Gastrocnemius medialis (tissue), 4 donors: ENCODE results near the gene TMEM229A. TPM values are rescaled to one million over a fixed set of nuclear protein-coding genes. Genes with fewer than 3 reads are reported as not detected.

Experiments used
- ATAC-seq, 2 donors: fragments of 150-250 bp; one replicate each; pipeline ENCODE4 v1.9.1; 2016
- DNase-seq, 2 donors: peaks; one replicate each; pipeline ENCODE4 v3.0.0-alpha.2; 2019
- H3K27ac ChIP-seq, 4 donors: fragments of 200-600 bp; sonication (generic); 1 replicate in 1 of 4; 2 replicates in 3 of 4; pipeline ENCODE4 v1.5.1; 2016 to 2018; ENCODE audit warnings: mild to moderate bottlenecking in 2 of 4, moderate library complexity in 1 of 4
- H3K27me3 ChIP-seq, 3 donors: fragments of 200-600 bp; sonication (generic) in 2 of 3; 1 replicate in 1 of 3; 2 replicates in 2 of 3; pipeline versions ENCODE4 v1.5.1 to v1.6.0; 2016 to 2019; ENCODE audit warnings: mild to moderate bottlenecking in 1 of 3, moderate library complexity in 1 of 3
- H3K36me3 ChIP-seq, 2 donors: fragments of 200-600 bp; sonication (generic) in 1 of 2; one replicate each; pipeline ENCODE4 v1.5.1; 2017 to 2018
- H3K4me1 ChIP-seq, 2 donors: fragments of 200-600 bp; sonication (generic) in 1 of 2; one replicate each; pipeline ENCODE4 v1.5.1; 2016 to 2017; ENCODE audit warnings: mild to moderate bottlenecking in 2 of 2
- H3K4me3 ChIP-seq, 4 donors: fragments of 200-600 bp; sonication (generic) in 3 of 4; 1 replicate in 1 of 4; 2 replicates in 3 of 4; pipeline ENCODE4 v1.5.1; 2016 to 2019; ENCODE audit warnings: mild to moderate bottlenecking in 2 of 4
- H3K9me3 ChIP-seq, 3 donors: fragments of 200-600 bp; sonication (generic) in 2 of 3; 1 replicate in 1 of 3; 2 replicates in 2 of 3; pipeline ENCODE4 v1.5.1; 2016 to 2019
- CTCF ChIP-seq, 5 experiments: fragments of 450-650 bp in 3 of 5; fragments of 200-600 bp in 2 of 5; sonication (generic) in 2 of 5; IDR thresholded peaks in 4 of 5; conservative IDR thresholded peaks in 1 of 5; 1 replicate in 4 of 5; 2 replicates in 1 of 5; pipeline ENCODE4 v1.5.1; 2016 to 2019; ENCODE audit warnings: antibody characterized with exemption in 5 of 5, mild to moderate bottlenecking in 3 of 5, moderate library complexity in 3 of 5
- POLR2A ChIP-seq, 2 donors: fragments of 450-650 bp; IDR thresholded peaks; one replicate each; pipeline ENCODE4 v1.6.1; 2017; ENCODE audit warnings: antibody characterized with exemption in 2 of 2, mild to moderate bottlenecking in 2 of 2, moderate library complexity in 2 of 2
- in situ Hi-C, 4 donors: fragments of 200-750 bp; cut with MboI; loops; one replicate each; pipeline versions ENCODE4 v1.15.0 to v1.8.0; 2017; ENCODE audit warnings: low sequenced_read_pairs in 4 of 4
- intact Hi-C: fragments of 100-400 bp; cut with DNase I; formaldehyde crosslinking; loops from one replicate; pipeline ENCODE4 v1.15.1; 2023; ENCODE audit warnings: low total_unique reads
- total RNA-seq, 4 donors: library from RNA; depleted of rRNA; stranded (reverse); fragments of >200 nt; gene quantifications; one replicate each; pipeline versions ENCODE4 v1.1.0 to v1.2.3, GENCODE V29; 2016

The TMEM229A gene
- total RNA-seq, 4 donors from 2014 or later, result not detected

DNA sequence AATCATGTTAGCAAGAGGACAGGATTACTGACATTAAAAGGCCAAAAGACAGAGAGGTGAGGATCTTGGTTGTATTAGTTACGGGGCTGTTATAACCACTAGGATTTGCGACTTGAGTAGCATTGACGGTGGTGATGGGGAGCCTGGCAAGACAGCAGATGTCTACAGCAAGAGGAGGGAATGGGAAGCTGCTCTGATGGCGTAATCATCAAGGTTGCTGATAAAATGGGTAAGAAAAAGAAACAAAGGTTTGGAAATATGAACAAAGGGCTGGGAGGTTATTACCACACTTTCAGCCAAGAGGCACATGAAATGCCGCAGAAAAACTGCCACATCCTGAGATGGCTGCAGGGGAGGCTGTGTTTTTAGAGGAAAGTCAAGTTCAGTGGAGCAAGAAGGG is 33.9 kb downstream of the TMEM229A start:
- Histone ChIP-seq H3K27ac (no peak overlapping the region), H3K9me3 (no peaks in the 10 kb centered on the region), H3K27me3 (no peaks in the 10 kb centered on the region), H3K4me3 (no peak overlapping the region), H3K36me3 (no peaks in the 10 kb centered on the region), H3K4me1 (peaks cover 0 to 5% of the 10 kb centered on the region in 2 donors)
- TF ChIP-seq CTCF (IDR thresholded peaks at IDR 0.05 in 4 of 5, conservative IDR thresholded peaks at IDR 0.05 in 1 of 5) (no peak), POLR2A (IDR thresholded peaks at IDR 0.05) (no peak)
- ATAC-seq (no peak), DNase-seq (no peak)
- intact Hi-C loops (no loop called here), in situ Hi-C loops (no loop called here)

DNA sequence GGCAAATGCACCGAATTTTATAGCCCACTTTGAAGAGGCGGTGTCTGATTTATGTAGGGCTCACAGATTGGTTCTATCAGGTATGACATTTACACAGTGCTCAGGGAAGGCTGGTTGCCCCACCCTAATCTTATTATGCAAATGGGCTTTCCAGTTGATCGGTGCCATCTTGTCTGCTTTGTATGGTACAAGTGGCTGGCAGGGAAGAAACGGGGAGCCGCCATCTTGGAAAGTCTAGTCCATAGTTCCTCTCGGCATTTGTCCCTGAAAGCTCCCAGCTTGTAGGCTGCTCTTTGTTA is 36.6 kb downstream of the TMEM229A start:
- H3K9me3 ChIP-seq, result no peaks in the 10 kb centered on the region
- no peaks in the 10 kb centered on the region for H3K36me3 ChIP-seq
- intact Hi-C loops, result no loop called here
- peaks cover 0 to 5% of the 10 kb centered on the region in 2 donors for H3K4me1 ChIP-seq
- in situ Hi-C loops, result no loop called here
- TF ChIP-seq POLR2A (IDR thresholded peaks at IDR 0.05), result no peak
- no peak for TF ChIP-seq CTCF (IDR thresholded peaks at IDR 0.05 in 4 of 5, conservative IDR thresholded peaks at IDR 0.05 in 1 of 5)
- ATAC-seq (no peak), DNase-seq (no peak)
- H3K27me3 ChIP-seq, result no peaks in the 10 kb centered on the region
- no peak overlapping the region for H3K4me3 ChIP-seq
- no peak overlapping the region for H3K27ac ChIP-seq

GRCh38 chr7:123995617-123996326 is 37.1 kb downstream of the TMEM229A start:
- Histone ChIP-seq H3K4me3 (no peak overlapping the region), H3K36me3 (no peaks in the 10 kb centered on the region), H3K27ac (no peak overlapping the region), H3K9me3 (no peaks in the 10 kb centered on the region), H3K27me3 (no peaks in the 10 kb centered on the region), H3K4me1 (peaks cover 0 to 5% of the 10 kb centered on the region in 2 donors)
- intact Hi-C loops (no loop called here), in situ Hi-C loops (no loop called here)
- no peak for TF ChIP-seq POLR2A (IDR thresholded peaks at IDR 0.05)
- DNase-seq, result no peak
- ATAC-seq, result no peak

DNA sequence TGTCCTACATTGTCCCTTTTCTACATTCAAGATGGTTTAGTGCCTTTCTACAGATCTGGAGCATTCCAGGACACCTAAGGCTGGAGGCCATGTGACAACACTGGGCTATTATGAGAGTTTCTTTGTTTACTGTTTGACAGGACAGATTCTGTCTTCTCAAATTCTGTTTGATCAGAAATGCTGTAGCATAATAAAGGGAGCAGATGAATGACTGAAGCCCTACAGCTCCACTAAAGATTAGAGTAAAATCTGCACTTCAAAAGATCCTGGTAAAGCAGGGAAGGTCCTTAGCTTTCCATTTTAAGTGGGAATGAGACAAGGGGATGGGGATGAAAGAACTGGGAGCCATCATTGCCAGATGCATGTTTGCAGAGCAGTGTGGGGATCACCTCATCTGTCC is 38.4 kb downstream of the TMEM229A start:
- in situ Hi-C loops (no loop called here), intact Hi-C loops (no loop called here)
- Histone ChIP-seq H3K36me3 (no peaks in the 10 kb centered on the region), H3K4me3 (no peak overlapping the region), H3K9me3 (no peaks in the 10 kb centered on the region), H3K4me1 (peaks cover 0 to 5% of the 10 kb centered on the region in 2 donors), H3K27ac (no peak overlapping the region), H3K27me3 (no peaks in the 10 kb centered on the region)
- no peak for TF ChIP-seq POLR2A (IDR thresholded peaks at IDR 0.05)
- TF ChIP-seq CTCF (IDR thresholded peaks at IDR 0.05 in 4 of 5, conservative IDR thresholded peaks at IDR 0.05 in 1 of 5), result no peak
- DNase-seq (no peak), ATAC-seq (no peak)

GRCh38 chr7:123993996-123994395 is 38.9 kb downstream of the TMEM229A start:
- DNase-seq (no peak), ATAC-seq (no peak)
- Histone ChIP-seq H3K4me3 (no peak overlapping the region), H3K27me3 (no peaks in the 10 kb centered on the region), H3K4me1 (peaks cover 0 to 5% of the 10 kb centered on the region in 2 donors), H3K27ac (no peak overlapping the region), H3K36me3 (no peaks in the 10 kb centered on the region), H3K9me3 (no peaks in the 10 kb centered on the region)
- in situ Hi-C loops, result no loop called here
- intact Hi-C loops, result no loop called here
- TF ChIP-seq POLR2A (IDR thresholded peaks at IDR 0.05) (no peak), CTCF (IDR thresholded peaks at IDR 0.05 in 4 of 5, conservative IDR thresholded peaks at IDR 0.05 in 1 of 5) (no peak)
